GM18517 (cell line): ENCODE data around the gene NRP2.

Experiments
- ATAC-seq: cut with Tn5 transposase; IDR thresholded peaks from one replicate; pipeline ENCODE4 v1.9.1; 2021; ENCODE audit warnings: mild to moderate bottlenecking, moderate library complexity; ENCODE audit not compliant: unreplicated experiment

NRP2 gene, protein sequence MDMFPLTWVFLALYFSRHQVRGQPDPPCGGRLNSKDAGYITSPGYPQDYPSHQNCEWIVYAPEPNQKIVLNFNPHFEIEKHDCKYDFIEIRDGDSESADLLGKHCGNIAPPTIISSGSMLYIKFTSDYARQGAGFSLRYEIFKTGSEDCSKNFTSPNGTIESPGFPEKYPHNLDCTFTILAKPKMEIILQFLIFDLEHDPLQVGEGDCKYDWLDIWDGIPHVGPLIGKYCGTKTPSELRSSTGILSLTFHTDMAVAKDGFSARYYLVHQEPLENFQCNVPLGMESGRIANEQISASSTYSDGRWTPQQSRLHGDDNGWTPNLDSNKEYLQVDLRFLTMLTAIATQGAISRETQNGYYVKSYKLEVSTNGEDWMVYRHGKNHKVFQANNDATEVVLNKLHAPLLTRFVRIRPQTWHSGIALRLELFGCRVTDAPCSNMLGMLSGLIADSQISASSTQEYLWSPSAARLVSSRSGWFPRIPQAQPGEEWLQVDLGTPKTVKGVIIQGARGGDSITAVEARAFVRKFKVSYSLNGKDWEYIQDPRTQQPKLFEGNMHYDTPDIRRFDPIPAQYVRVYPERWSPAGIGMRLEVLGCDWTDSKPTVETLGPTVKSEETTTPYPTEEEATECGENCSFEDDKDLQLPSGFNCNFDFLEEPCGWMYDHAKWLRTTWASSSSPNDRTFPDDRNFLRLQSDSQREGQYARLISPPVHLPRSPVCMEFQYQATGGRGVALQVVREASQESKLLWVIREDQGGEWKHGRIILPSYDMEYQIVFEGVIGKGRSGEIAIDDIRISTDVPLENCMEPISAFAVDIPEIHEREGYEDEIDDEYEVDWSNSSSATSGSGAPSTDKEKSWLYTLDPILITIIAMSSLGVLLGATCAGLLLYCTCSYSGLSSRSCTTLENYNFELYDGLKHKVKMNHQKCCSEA

DNA sequence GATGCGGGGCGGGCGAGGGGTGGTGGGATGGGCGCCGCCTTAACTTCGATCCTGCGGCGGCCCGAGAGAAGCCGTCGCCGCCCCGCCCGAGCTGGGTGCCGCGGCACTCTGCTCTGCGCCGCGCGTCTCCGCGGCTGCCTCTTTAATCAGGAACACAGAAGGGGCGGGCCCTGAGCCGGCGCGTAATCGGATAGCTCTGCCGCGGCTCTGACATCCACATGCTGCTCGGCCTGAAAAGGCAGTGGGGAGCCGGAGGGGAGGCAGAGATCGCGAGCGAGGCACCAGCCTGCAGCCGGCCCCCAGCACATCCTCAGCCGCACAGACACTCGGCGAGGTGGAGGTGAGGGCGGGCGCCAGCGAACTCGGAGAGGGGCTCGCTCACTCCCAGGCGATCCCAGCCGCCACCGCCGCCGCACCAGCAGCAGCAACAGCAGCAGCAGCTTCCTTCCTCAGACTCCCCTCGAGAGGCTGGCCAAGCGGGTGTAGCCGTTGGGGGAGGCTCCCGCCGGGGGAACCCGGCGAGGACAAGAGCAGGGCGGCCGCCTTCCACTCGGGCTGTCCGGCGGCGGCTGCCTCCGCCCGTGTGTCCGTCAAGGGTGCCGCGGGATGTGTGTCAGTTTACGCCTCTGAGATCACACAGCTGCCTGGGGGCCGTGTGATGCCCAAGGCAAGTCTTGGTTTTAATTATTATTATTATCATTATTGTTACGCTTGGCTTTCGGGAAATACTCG, at the start of gene NRP2:
Gene NRP2, plus strand, starts transcription at position 263 of the 732 bp plus-strand sequence. CDS start 790 bp downstream, outside the sequence.
- peak; percentile 54 for ATAC-seq

DNA sequence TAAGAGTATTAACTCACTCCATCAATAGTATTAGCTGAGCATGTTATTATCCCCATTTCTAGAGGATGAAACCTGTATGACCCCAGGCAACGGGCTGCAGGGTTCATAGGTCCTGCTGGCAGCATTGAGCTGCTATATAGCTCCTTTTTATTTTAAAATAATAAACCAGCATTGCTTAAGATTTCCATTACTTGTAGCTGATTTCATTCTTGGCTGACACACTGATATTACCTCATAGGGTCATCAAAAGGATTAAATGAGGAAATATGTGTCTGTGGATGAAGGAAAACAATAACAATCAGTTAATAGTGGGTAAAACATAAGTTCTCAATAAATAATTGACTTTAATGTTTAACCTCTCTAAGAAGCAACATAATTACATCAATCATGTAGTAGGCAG, 48.3 kb upstream of the NRP2 start:
- ATAC-seq, result no peak

DNA sequence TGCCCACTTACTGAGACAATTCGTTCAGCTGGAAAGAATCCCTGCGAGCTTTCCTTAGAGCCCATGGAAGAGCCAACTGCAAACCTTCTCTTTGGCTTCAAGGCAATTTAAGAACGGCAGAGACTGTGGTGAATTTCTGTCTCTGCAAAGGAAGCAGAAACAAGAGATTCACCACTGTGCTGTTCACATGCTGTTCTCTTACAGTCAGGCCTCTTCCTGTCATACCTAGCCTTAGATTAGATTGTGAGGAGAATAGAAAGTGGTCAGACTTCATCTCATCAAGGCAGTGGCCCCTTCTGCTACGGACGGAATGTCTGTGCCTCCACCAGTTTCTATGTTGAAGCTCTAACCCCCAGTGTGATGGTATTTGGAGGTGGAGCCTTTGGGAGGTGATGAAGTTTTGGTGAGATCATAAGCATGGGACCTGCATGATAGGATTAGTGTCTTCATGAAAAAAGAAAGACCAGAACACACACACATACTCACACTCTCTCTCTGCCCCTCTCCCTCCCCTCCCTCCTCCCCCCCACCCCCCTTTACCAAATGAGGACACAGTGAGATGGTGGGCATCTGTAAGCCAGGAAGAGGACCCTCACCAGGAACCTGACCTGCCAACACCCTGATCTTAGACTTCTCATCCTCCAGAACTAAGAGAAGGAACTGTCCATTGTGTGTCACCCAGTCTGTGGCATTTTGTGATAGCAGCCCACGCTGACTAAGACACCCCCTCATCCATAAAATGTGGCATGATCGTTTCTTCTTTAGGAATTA, 45.6 kb upstream of the NRP2 start:
- no peak for ATAC-seq

DNA sequence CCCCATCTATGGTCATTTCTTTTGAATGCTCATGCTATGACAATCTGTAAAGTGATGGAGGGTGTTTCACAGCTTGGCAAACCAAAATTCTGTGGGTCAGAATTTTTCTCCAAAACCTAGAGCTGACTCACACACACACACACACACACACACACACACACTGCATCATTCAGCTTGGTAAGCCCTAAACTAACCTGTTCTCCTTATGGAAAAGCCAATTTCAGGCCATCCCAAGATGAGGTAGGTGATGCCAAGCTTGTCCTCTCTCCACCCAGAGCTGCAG, 45.0 kb upstream of the NRP2 start:
- ATAC-seq, result no peak

DNA sequence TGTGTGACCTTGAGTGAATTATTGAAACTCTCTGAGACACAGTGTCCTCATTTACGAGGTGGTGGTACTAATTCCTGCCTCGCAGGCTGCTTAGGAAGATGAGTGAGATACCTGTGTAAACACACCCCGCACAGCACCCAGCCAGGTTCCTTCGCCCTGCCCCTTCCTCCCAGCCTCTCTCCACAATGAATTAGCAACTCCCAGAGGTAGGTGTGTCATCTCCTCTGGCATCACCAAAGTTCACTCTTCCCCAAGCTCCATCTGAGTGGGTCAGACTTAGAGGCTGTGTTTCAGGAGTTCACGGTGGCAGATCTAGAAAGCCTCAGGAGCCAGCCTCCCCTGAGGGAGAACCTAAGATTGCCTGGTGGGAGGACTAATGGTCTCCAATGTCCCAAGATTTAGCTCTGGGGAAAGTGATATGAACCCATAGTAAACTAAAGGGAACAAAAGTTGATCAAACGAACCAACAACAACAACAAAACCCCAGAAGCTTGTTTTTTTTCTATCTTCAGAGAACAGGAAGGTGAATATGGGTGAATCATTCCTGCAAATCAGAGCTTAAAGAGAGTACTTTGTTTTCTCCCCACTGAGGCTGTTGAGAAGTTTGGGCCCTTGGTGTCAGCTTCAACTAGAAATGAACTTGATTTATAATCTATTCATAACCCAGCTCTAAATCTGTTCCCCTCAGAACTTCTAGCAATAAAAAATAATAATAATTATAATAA, 44.4 kb upstream of the NRP2 start:
- no peak for ATAC-seq

DNA sequence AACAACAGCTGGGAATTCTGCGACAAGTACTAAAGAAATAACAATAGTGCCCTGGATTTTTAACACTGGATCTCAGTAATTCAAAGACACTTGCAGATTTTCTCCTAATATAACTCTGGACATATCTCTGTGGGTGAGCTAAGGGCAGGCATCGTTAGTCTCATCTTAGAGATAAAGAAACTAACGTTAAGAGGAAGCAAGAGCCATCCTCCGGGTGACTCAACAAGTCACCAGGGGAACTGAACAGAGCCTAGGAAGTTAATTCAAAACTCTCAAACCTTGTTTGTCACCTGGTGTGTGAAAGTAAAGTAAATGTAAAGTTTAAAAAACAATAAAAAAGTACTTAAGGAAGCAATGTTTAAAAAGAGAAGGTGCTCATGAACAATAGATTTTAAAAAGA, 41.6 kb upstream of the NRP2 start:
- no peak for ATAC-seq

DNA sequence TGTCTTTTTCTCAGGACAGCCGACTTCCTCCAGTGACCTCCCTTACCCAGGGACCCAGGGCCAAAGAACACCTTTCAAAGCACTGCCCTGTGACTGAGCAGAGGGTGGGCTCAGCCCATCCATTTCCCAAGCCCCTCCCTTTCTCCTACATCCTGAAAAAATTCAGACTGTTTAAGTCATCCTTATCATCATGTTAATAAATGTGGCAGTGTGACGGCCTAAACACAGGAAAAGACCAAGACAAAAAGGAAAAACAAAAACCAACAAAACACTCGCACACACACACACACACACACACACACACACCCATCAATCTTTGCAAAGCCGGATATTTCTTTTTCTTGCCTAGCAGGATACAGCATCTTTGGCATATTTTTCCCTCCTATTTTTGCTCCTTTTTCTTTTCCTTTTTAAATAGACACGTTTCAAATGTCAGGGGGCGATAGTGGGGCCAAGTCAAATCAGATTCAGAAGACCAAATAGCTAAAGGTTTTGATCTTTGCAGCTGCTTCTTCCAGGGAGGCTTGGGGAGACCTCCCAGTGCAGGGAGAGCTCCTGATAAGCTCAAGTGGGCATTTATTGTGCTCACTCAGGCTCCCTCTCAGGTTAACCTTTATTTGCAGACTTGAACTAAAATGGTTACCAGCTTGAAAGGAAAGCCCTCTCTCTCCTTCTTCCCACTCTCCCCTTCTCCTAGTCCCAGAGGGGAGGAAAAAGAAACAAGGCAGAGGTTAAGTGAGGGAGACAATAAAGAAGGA, 39.5 kb upstream of the NRP2 start:
- ATAC-seq, result no peak

DNA sequence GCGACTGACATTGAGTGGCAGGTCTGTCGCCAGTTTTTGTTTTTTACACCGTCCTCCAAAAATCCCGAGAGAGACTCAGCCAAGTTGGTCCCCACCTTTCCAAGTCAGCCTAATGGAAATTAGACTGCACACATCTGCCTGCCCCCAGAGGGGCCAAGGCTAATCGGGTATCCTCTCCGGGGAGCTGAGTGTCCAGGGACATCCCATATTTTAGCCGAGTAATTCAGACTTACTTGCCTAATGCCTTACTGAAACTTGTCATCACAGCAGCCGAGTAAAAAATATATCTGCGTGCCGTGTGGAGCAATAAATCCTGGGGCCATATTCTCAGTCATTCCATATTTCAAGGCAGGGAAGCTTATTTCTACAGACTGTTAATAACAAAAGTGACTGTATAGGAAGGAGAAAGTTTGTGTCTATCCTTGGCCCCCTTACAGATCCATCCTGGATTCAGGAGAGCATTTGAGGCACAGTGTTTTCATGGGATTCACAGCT, 38.9 kb upstream of the NRP2 start:
- no peak for ATAC-seq

DNA sequence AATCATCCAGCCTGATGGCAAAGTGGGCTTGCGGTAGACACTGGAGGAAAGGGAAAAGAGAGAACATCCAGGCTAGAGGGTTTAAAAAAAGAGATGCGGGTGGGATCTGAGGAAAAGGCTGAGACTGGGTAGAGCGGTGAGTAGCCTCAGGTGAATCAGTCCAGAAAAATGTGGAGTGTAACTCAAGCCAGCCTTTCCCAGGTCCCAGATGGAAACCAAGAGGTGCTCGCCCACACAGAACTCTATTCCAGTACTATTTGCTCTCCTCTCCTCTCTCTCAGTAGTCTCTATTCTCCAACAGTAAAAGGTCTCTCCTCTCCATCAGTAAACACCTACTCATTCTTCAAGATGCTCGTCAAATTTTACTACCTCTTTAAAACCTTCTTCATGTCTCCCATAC, 38.3 kb upstream of the NRP2 start:
- no peak for ATAC-seq

DNA sequence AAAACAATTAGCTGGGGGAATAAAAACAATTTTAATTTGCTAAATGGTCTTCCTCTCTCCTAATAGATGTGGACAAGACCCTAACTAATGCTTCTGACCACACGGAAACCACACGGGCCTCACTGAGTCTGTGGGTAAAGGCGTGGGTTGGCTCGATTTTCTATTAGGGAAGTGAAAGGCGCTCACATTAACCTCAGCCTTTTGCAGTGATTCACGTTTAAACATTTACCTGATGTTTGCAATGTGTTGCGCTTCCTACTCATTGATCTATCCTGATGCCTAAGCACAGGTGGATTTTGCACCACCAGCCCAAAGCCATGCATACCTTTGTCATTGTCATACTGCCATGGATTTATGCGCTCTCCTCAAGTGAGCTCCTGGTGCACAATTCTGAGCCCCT, 35.6 kb upstream of the NRP2 start:
- peak; percentile 99 for ATAC-seq

DNA sequence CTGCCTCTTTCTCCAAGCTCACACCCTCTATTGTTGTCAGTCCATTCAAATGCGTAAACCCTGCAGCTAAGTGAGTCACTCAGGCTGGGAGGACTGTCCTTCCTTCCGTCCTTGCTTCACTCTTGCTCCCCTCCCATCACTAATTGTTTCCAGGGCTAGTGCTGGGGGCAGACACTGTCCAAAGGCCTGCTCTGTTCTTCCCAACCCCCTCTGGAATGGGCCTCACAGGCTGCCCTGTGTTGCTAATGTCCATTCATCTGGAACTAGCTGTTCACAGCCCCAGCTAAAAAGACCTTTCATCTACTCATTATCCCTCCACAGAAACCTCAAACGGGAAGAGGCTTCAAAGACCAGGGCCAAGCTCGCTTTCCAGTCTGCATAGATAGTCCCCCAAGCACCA, 31.9 kb upstream of the NRP2 start:
- ATAC-seq, result no peak

DNA sequence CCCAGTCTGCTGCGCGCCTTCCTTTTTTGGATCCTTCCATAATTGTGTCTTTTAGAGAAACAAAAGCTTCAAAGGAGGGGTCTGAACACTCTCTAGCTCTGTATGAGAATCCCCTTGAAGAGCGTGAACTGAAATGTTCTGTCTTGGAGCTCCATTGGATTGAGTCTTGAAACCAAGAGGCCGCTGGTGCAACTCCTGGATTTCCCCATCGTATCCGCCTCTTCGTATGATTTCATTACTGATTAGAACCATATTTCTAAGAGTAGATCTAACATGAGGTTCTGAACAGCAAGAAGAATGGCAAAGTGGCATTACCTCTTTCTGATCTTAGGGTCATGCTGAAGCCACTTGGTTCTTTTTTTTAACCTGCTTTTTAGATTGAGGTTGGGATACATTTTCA, 31.4 kb upstream of the NRP2 start:
- no peak for ATAC-seq

DNA sequence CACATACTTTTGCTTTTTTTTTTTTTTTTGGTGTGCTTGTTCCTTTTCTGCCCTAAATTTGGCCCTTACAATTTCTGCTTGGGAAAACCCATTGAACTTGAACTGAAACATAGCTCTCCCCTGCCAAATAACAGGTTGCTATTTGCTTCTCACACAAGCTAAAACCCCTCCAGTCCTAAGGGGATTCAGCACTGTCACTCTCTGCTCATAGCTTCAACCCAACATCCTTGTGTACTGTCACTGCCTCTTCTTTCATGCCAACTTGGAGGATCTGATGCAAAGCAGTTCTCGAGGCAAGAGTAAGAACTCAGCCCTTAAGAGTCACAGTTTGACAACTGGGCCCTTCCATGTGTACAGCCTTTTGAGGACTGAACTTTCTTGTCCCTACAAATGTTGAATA, 30.6 kb upstream of the NRP2 start:
- no peak for ATAC-seq

DNA sequence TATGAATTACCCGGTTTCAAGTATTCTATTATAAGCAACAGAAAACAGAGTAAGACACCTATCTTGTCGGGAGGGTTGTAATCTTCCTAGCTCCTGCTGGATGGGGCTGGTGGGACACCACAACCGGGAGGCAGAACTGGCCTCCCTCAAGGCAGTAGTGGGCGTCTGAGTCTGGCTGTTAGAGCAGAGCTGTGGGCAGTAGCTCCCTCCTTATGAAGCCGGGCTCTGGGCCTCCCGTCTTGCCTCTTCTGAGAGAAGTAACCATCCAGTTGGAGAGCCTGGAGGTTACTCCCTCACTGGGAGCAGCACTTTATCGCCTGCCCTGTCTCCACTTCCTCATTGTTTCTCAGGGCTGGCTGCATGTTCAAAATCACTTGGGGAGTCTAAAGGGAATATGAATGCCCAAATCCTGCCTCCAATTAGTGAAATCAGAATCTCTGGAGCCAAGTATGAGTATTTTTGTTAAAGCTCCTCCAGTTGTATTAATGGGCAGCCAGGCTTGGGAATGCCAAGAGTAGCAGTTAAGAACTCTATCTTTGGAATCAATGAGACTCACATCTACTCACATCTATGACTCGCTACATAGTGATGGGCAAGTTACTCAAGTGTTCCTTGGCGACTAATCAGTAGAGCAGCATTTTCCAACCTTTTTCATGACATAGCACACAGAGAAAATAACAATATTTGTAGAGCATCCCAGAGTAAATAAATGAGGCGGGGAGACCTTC, 27.3 kb upstream of the NRP2 start:
- ATAC-seq, result no peak

DNA sequence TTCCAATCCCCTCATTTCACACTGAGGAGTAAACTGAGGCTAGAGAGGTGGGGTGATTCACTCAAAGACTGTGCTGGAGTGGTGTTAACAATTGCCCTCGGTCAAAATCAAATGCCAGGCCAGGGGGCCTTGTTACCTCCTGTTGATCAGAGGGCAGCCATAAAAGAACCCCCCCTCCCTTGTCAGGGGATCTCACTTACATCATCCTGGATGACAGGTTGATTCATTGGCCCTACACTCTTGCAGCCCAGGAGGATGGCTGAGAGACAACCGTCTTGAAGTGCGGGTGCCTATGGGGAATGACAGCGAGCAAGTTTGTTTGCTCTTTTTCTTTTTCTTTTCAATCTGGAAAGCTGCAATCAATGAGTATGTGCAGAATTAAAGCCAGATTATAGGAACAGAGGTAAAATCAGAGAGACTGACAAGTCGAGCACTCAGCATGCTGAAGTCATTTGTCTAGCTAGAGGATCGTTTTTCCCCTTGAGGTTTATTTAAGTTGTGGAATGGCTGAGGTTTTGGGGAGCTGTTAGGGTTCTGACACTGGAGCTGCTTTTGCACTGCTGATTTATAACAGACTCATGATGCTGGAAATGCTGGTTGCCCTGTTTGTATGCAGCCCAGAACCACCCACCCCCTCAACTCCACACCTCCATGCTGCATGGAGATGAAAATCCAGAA, 26.4 kb upstream of the NRP2 start:
- no peak for ATAC-seq

DNA sequence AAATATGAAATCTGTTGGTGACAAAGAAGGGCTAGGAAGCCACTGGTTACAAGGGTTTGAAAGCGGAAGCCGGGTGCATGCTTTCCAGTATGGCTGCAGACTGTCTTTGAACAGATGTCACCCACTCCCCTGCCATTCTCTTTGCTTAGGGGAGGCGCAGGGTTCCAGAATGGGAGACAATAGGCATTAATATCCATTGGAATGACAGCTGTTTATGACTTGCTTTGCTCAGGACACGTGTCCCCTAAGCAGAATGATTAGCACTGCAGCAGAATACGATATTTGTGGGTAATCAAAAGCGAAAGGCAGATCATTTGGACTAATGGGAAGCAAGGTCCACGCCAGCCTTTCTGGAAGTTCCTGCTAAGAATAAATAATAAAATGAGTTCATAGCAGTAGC, 25.8 kb upstream of the NRP2 start:
- no peak for ATAC-seq

DNA sequence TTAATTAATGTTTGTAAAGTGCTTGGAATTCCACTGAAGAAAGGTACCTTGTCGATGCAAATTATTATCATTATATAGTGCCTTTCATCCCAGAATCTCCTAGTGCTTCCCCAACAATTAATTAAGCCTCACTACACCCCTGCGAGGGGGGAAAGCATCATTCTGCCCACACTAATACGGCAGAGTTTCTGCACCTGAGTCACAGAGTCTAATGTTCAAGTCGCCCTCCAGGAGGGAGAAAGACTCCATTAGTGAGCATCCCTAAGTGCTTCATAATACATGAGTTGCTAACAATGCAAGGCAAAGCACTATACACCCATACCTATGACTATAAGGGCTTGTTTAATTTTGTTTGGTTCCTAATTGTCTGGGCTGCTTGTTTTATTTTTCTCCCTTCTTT, 25.4 kb upstream of the NRP2 start:
- no peak for ATAC-seq

DNA sequence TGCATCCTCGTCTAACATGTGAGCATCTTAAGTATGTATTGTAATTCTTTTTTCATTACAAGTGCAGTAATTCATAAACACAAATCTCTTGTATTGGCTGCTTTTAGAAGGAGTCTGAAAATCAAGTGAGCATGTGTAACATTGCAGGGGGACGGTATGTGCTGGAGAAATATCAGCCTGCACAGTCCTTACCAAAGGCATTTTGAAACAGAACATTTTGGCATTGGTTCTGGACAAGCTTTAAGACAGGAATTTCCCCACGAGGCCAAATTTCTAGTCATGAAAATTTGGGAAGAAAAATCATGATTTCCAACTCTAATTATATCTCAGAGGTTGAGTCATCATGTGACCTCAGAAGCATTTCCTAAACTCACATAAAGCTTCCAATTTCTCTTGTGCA, 24.7 kb upstream of the NRP2 start:
- ATAC-seq, result no peak
